ENCODE measurements around the gene PITPNM3.
A peak's percentile ranks its signal among the peaks of the same experiment; 100 is the strongest.
"Not testable (repeated sequence)": the region's sequence is repeated elsewhere in the genome, so short reads cannot be mapped to it uniquely, and the experiment has no call there.

The PITPNM3 gene

DNA sequence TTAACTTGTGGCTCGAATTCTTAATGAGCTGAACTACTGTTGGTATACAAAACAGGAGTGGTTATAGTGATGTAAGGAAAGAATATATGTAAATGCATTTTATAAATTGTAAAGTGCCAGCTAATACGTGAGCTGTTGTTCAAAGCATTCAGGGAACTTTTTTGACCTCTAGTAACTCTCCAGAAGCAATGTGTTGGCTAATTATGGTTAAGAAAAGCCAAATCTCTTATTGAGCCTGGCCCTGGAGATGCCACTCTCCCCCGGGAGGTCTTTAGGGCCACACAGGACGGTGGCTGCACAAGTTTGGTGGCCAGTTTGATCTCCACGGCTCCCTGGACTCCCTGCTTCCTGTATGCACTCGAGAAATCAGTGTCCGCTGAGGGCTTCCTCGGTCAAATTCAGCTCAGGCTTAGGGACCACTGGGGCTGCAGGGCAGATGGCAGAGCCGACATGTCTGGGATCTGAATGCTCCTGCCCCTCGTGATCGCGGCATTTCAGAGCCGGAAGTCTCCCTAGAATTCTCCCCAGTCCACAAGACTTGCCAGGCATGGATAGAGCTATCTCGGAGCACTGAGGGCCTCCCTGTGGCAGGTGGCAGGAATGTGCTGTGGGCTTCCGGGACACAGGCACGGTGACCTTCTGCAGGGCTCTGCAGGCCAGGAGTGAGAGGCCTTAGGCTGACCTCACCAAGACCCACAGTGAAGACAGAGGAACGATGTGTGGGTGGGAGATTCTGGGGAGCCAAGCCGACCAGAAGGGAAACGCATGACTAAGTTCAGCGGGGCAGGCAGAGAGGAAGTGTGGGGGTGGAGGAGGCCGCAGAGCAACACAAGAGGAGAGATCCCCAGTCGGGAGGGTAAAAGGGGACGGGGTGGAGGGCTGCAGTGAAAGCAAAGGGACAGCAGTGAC is 18.6 kb upstream of the PITPNM3 start:
- DNase-seq, result no peak

DNA sequence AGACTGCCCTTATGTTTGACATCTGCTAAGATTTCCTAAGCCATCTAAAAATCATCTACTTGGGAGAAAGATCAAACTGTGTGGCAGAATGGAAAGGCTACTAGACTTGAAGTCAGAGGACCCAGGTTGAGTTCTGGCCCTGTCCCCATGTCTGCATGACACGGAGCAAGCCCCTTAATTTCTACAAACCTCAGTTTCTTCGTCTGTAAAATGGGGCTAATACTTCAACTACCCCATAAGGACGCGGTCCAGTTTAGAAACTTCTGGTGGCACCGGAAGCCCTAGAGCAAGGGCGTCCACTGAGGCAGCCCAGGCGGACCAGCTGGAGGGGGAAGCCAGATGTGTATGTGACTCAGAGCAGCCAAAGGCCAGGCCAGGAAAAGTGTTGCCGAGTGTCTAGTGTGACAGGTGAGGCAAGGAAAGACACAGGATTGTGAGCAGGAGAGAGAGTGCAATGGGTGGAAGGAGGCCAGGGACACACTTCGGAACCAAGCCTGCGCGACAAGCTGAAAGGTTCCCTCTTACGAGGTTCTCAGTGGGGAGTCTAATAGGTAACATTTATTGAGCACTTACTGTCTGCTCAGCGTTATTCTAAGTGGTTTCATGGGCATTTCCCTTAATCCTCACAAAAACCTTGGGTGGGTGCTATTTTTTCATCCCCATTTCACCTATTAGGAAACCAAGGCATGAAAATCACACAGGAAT is 17.8 kb upstream of the PITPNM3 start:
- no peak for DNase-seq

DNA sequence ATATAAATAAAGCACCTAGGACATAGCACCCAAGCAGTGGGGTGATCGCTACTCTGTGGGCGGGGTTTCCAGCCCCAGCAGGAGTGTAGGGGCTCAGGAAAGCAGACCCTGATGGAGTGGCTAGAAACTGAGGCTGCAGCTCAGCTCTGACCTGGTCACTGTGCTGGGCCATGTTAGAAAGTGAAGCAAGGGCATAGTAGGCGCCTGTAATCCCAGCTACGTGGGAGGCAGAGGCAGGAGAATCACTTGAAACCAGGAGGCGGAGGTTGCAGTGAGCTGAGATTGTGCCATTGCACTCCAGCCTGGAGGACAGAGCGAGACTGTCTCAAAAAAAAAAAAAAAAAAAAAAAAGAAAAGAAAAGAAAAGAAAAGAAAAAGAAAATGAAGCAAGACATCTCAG is 17.1 kb upstream of the PITPNM3 start:
- not testable (repeated sequence) for DNase-seq

DNA sequence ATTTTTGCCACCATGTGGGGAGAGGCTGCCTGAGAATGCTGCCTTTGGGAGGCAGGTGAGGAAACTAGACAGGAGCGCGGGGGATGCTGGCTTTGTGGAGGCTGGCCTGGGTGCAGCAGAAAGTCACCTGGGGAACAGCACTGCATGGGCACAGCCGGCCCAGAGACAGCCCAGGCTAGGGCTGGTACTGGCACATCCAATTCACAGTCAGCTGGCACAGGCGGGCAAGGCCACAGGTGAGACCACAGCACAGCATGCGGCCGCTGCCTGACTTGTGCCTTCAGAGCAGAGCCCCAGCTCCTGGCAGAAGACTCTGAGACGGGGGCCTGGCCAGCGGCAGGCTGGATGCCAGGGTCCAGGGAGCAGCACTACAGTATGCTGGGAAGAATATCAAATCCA is 16.6 kb upstream of the PITPNM3 start:
- DNase-seq, result no peak

DNA sequence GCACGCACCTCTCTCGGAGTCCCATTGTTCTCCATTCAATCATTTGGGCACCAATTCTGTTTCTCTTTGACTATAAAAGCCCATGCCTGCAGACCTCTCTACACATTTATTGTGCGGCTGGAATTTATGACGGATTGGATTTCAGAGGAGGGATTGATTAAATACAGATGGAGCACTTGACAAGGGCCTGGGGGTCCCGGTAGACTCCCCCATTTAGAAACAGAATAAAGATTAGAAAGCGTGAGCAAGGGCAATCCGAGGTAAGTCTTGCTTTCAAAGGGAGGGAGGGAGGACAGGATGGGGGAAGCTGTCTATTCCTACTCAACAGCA is 15.1 kb upstream of the PITPNM3 start:
- DNase-seq, result no peak

DNA sequence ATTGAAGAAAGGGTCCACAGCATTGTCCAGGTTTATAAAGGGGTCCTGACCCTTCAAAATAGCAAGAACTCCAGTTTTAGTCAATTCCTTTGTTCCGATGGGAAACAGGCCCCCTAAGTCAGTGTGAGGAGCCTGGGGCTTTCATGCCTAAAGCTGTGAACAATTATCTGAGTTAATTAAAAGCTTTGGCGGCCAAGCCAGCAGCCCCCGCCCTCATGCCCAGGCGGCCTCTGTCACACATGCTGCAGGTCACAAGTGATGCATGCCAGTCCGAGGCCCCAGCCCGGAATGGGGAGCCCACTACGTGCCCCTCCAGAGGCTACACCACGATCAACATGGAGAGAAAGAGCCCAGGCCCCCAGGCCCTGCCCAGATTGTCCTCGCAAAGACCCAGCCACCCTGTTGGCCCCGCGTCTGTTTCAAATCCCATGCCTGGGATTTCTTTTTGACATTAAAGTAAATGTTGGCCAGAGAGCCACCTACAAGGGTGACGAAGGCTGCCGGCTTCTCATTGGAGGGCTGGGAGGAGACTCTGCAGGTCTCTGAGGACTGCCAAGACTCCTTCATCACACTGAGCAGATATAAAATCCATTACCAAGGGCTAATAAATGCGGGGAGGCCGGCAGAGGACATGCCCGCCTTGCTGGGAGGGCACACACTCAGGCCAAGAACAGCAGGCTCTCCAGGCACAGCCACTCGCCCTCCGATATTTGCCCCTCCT is 14.5 kb upstream of the PITPNM3 start:
- no peak for DNase-seq

DNA sequence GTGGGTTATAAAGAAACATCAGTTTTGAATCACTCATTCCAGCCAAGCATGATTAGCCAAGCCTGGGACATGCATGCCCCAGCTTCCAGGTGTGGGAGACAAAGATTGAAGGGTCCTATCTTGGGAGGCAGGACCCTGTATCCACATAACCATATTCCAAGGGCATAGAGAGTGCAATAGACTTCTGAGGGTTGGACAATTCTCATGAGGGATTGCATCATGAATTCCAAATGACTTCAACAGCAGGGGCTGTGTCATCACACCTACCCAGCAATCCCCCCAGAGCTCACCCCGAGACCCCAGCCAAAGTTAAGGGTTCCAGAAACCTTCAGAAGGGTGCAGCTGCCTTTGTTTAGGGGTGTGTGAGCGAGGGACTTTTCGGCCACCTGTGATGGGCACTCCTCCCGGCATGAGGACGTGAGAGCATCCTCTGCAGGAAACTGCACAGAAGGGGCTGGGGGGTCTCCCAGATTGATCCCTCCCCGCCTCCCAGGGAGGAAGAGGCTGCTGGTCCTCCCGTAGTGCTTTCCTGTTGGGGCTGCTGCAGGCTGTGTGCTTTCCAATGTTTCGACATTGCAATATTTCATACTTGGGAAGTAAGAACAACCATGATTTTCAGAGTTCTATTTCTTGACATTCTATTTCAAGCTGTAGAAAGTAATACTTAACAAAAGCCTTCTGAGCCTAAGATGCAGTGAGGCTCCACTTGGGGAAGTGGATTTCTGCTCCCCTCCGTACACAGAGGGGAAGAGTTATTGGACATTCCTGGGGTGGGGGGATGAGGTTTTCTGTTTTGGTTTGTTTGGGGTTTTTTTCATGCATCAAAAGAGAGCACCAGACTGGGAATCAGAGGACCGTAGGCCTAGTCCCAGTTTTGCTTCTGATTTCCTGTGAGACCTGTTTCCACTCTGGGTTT is 13.3 kb upstream of the PITPNM3 start:
- no peak for DNase-seq

DNA sequence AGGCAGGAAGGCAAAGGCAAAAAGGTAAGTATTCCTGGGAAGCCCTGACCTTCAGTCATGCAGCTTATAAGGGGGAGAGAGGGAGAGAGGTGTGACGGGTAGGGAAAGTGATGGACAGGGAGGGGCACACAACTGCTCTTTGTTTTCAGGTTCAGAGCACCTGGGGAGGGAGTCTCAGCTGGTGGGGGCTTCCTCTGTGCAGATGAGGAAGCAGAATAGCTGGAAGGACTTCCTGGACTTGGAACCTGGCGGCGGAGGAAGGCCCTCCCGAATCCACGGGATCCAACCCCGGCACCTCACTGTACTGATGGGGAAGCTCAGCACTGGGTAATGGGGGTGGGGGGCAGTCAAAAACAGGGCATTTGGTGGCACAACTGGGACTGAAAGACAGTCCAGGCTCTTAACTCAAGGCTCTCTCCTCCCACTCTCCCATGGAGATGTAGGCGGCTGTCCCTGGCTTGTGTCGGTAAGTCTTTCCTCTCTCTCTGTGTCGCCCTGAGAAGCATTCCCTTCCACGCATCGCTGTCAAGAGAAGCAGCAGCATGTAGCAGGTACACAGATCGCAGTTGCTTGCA is 11.9 kb upstream of the PITPNM3 start:
- DNase-seq, result no peak

DNA sequence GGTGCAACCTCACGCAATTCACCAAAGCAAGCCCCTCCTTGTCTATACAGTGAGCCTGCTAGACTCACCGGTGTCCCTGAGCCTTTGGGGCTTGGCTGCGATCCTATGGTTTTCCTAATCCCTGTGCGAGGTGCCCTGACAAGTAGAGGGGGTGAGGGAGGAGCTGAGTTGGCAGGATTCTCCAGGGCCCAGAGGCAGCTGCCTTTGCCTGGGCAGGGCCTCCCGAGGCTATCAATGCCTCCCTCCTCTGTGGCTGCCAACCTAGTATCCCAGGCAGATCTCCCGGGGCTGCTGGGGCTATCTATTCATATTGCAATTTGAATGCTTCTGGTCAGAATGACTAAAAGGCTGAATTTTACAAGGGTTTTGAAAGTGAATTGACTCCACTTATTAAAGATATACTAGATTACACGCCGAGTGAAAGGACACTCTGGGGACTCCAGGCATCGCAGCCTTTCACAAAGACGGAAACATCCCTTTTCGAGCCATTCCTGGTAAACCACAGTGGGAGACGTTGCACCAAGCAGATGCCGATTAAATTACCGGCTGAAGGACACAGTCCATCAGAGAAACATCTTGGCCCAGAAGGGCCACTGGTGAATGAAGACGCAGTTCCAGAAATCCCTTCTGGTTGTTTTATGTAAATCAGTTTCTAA is 11.3 kb upstream of the PITPNM3 start:
- DNase-seq, result peak; percentile 45

DNA sequence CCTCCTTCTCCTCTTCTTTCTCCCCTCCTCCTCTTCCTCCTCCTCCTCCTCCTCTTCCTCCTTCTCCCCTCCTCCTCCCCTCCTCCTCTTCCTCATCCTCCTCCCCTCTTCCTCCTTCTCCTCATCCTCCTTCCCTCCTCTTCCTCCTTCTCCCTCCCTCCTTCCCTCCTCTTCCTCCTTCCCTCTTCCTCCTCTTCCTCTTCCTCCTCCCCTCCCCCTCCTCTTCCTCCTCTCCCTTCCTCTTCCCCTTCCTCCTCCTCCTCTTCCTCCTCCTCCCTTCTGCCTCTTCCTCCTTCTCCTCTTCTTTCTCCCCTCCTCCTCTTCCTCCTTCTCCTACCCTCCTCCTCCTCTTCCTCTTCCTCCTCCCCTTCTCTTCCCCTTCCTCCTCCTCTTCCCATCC is 5.1 kb upstream of the PITPNM3 start:
- no peak for DNase-seq

DNA sequence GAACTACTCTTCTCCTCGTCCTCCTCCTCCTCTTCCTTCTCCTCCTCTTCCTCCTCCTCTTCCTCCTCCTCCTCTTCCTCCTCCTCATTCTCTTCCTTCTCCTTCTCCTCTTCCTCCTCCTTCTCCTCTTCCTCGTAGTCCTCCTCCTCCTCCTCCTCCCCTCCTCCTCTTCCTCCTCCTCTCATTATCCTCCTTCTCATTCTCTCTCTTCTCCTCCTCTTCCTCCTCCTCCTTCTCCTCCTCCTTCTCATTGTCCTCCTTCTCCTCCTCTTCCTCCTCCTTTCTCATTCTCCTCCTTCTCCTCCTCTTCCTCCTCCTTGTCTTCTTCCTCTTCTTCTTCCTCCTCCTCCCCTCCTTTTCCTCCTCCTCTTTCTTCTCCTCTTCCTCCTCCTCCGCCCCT is 4.1 kb upstream of the PITPNM3 start:
- no peak for DNase-seq

DNA sequence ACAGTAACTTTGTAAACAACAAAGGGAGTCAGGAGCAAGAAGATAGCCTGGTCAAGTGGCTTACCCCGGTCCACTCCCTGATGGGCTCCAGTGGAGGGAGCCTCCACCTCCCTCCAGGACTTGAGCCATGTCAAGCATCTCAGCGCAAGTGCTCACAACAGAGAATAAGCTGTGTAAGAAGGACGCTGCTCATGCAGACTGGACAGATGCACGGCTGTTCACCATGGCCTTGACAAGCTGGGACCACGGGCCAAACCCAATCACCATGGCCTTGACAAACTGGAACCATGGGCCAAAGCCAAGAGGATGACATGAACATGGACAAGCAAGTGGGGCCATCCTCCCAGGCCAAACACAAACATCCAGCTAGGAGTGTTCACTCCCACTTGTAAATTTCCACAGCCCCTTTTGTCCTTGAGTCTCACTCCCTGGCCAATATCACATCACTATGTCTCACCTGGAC is 3.4 kb upstream of the PITPNM3 start:
- no peak for DNase-seq

DNA sequence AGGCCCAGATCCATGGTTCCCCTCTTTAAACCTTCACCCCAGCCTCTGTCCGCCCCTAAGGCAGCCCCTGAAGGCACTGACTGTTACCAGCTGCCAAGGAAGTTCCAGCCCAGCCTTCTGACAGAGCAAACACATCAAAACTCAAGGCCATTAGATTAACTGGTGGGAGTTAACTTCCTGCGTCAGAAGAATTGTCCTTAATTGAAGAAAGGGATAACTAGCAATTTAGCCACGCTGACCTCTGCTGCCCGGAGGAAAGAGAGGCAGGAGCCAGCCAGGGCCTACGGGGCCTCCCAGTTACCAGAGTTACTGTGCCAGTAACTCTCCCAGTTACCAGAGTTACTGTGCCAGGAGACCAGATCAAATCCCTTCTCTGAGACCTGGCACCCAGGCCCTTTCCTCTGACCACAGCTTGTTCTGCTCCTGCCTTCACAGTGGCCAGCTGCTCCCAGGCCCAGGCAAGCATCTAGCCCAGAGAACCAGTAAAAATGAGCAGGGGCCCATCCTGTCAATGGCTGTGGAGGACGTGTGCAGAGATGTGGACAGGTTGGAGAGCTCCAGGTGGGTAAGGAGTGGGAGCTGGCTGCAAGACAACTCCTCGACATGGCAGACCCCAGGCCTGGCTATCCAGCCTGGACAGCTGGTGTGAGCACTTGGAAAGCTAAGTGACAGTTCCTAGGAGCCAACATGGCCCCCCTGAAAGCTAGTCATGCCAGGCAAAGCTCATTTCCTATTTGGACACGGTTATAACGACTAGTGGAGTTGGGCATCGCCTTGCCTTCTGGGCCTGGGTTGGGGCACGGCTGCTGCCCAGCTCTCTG is 2.8 kb upstream of the PITPNM3 start:
- no peak for DNase-seq

DNA sequence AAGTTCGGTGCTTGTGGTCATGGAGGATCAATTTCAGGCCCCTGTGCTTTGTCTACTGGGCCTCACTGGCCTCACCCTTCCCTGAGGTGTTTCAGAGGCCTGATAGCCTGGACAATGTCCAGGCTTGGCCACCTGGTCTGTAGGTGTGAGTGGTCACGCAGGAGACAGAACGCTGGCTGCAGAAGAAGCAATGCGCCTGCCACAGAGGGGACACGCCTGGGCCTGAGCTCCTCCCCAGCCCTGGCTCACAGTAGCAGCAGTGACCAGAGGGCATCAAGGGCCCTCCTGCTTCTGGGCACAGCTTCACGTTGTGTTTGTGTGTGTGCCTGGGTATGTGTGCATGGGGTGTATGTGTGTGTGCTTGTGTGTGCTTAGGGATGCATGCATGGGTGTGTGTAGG is 1.9 kb upstream of the PITPNM3 start:
- DNase-seq, result no peak

DNA sequence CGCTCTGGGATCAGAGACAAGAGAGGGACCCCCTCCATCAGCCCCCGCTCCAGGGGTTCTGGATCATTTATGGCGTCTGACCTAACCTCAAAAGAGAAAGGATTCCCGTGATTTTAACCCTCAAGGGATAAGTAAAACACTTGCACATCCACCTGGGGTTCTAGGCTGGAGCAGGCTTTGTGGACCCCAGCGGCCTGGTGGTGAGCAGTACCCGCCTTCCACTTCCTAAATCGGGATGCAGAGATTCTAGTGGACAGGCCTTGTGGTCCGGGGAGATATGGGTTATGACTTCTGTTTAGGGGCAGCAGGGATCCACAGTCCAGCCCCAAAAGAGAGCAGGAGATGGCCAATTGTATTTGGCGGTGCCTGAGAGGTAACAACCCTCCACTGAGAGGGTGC is 684 bp upstream of the PITPNM3 start:
- no peak for DNase-seq

DNA sequence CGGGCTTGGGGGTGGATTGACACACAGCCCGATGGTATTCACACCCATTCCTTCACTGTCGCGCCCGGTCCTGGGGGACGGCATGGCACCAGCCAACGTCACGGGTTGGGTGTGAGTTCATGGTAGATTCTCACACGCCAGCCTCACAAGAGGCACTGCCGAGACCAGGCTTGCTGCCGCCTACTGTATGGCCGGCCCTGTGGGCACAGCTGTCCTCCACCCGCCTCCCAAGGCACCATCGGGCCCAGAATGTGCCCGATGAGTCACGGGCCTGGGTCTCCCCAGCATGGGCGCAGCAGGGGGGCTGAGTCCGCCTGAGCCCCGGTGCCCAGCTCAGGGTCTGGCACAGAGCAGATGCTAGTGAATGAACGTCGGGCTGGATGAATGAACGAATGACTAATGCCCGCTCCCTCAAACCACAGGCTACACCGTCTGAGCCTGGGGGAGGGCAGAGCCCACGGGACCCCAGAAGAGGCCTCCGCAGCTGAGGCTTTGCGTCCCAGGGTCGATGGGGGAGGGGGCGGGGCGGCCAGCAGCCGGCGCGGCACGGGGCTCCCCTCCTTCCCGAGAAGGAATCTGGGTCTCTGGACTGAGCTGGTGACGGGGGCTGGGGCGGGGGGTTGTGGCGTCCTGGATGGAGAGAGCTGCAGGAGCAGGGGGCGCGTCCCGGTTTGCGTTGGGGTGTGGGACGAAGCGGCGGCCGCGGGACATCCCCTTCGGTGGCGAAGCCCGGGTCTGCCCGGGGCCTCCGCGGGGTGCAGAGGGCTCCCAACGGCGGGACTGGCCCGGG is 829 bp downstream of the PITPNM3 start:
- no peak for DNase-seq

DNA sequence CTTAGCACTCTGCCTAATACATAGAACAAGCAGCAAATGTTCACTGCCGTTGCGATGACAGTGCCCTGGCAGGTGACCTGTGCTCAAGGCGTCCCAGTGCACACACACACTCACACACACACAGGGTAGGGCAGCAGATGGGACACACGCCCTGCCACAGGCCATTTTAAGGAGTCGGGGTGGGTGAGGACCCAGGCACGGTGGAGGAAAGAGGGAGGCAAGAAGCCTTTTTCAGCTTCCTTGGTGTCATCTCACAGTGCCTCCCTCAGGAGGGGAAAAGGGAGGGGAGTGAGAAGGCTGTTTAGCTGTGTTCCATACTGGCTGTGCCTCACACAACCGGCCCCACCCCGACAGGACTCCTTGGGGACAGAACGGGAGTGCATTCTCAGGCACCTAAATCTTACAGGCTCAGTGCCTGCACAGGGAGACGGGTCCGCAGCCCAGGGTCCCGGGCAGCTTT is 1.5 kb downstream of the PITPNM3 start:
- no peak for DNase-seq

DNA sequence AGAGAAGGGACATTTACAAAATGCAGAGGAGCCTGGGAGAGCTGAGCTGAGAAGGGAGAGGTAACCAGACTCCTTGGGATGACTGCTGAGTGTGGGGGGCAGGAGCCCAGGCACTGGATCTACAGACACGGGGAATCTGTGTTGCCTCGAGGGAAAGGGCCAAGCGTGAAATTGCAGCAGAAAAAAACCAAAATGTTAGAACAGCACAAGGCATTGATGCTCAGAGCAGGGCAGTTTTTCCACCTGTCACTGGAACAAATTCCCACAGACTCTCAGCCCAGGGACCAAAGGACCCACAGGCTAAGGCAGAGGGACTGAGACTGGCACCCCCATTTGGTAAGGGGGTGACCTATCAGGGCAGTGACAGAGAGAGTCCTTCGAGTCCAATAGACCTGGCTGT is 2.0 kb downstream of the PITPNM3 start:
- DNase-seq, result no peak

DNA sequence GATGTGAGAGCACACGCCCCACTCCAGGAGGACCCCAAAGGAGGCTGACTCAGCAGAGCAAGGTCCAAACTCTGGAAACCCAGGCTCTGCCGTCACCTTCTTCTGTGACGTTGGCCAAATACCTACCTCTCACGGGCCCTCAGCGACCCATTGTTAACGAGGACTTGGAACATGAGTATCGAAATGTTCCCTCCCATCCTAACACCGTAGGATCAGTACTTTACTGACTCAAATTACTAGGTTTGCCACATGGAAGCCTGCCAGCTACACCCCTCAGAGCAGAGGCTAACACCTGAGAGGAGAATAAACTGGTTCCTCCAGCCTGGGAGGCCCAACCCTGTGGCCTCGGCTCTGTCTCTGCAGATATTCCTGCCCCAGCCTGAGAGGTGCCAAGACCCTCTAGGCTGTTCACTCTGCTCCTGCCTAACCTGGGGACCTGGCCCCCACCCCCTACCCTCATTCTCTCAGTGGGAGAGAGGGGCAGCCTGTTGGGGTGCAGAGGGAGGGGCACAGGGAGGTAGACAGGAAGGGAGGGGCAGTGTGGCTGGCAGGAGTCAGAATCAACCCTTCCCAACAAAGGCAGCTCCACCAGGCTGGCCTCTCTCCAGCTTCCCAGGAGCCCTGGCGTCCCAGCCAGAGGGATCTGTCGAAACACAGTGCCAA is 4.4 kb downstream of the PITPNM3 start:
- DNase-seq, result peak; percentile 79

Data from NCI-H1105 treated with DMSO at 0.1 percent for 48 hours (cell line).